ENCODE measurements around the gene RSU1. TPM values are rescaled to one million over a fixed set of nuclear protein-coding genes. Genes with fewer than 3 reads are reported as not detected.

The RSU1 gene
- total and polyA plus RNA-seq, 2 donors (not counting 1 experiment from before 2014, with no cell fraction given) = 46.9 to 252 TPM

DNA sequence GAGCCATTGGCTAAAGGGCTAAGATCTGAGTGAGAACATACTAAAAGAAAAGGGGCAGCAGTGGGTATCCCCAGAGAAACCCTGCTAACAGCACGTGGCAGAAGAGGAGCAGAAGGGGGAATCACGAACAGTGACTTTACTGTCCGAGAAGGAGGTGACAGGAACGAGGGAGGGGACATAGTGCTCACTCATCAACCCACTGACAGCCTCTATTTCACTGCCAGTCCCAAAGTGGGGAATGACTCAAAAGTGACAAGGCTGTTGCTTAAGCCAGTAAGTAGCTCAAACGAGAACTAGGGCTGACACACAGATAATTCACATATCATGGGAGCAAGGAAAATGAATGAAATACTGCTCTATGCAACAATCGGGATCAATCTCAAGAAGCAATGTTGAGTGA is 92.7 kb downstream of the RSU1 start:
- H3K36me3 ChIP-seq (ENCODE audit: control insufficient read depth, insufficient read depth, low read length) = no peaks in the 10 kb centered on the region
- no peak overlapping the region for H2AFZ ChIP-seq (ENCODE audit: low read length)
- no peak for DNase-seq (ENCODE audit: low read depth in 2 of 2)
- H3K4me2 ChIP-seq (ENCODE audit: extremely low read depth, insufficient read depth, low read length) = no peak overlapping the region
- no peak overlapping the region for H3K27ac ChIP-seq (ENCODE audit: insufficient read depth, low read length)
- H3K27me3 ChIP-seq (ENCODE audit: control insufficient read depth, insufficient read depth, low read length) = no peaks in the 10 kb centered on the region
- H3K9me3 ChIP-seq (ENCODE audit: control insufficient read depth, insufficient read depth, low read depth, low read length) = no peaks in the 10 kb centered on the region
- H3K4me1 ChIP-seq (ENCODE audit: control insufficient read depth, extremely low read depth, insufficient read depth, low read length) = no peaks in the 10 kb centered on the region
- no peak for TF ChIP-seq EZH2 (IDR thresholded peaks at IDR 0.05; ENCODE audit: low read length, missing control alignments)
- TF ChIP-seq, protein P1, sequence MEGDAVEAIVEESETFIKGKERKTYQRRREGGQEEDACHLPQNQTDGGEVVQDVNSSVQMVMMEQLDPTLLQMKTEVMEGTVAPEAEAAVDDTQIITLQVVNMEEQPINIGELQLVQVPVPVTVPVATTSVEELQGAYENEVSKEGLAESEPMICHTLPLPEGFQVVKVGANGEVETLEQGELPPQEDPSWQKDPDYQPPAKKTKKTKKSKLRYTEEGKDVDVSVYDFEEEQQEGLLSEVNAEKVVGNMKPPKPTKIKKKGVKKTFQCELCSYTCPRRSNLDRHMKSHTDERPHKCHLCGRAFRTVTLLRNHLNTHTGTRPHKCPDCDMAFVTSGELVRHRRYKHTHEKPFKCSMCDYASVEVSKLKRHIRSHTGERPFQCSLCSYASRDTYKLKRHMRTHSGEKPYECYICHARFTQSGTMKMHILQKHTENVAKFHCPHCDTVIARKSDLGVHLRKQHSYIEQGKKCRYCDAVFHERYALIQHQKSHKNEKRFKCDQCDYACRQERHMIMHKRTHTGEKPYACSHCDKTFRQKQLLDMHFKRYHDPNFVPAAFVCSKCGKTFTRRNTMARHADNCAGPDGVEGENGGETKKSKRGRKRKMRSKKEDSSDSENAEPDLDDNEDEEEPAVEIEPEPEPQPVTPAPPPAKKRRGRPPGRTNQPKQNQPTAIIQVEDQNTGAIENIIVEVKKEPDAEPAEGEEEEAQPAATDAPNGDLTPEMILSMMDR (conservative IDR thresholded peaks at IDR 0.05 in 1 of 2, IDR thresholded peaks at IDR 0.05 in 1 of 2; ENCODE audit: low read depth in 1 of 2, low read length in 2 of 2) = no peak
- no peaks in the 10 kb centered on the region for H4K20me1 ChIP-seq (ENCODE audit: control insufficient read depth, extremely low read depth, insufficient read depth, low read length)
- H3K4me3 ChIP-seq (replicated peaks in 1 of 4; ENCODE audit: control extremely low read depth in 1 of 4, insufficient read depth in 1 of 4, low read depth in 3 of 4, low read length in 4 of 4) = no peak overlapping the region
- H3K9ac ChIP-seq (ENCODE audit: insufficient read depth, low read length) = no peak overlapping the region
- no peaks in the 10 kb centered on the region for H3K79me2 ChIP-seq (ENCODE audit: control insufficient read depth, insufficient read depth, low read length)

DNA sequence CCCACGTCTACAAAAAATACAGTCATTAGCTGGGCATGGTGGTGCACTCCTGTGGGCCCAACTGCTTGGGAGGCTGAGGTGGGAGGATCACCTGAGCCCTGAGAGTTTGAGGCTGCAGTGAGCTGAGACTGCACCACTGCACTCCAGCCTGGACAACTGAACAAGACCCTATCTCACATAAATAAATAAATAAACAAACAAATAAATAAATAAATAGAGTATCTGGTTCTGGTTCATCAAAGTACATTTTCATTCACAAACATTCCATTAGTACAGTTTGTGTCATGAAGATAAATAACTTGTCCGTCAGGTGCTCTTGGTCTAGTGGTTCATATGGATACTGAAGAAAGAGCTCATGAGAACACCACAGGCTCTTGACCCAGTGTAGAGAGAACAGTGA is 96.4 kb downstream of the RSU1 start:
- no peak overlapping the region for H2AFZ ChIP-seq (ENCODE audit: low read length)
- TF ChIP-seq, protein P1 (conservative IDR thresholded peaks at IDR 0.05 in 1 of 2, IDR thresholded peaks at IDR 0.05 in 1 of 2; ENCODE audit: low read depth in 1 of 2, low read length in 2 of 2) = no peak
- TF ChIP-seq EZH2 (IDR thresholded peaks at IDR 0.05; ENCODE audit: low read length, missing control alignments) = no peak
- no peaks in the 10 kb centered on the region for H3K36me3 ChIP-seq (ENCODE audit: control insufficient read depth, insufficient read depth, low read length)
- H3K4me3 ChIP-seq (replicated peaks in 1 of 4; ENCODE audit: control extremely low read depth in 1 of 4, insufficient read depth in 1 of 4, low read depth in 3 of 4, low read length in 4 of 4) = no peak overlapping the region
- H3K4me2 ChIP-seq (ENCODE audit: extremely low read depth, insufficient read depth, low read length) = no peak overlapping the region
- no peaks in the 10 kb centered on the region for H3K79me2 ChIP-seq (ENCODE audit: control insufficient read depth, insufficient read depth, low read length)
- no peak overlapping the region for H3K9ac ChIP-seq (ENCODE audit: insufficient read depth, low read length)
- H3K9me3 ChIP-seq (ENCODE audit: control insufficient read depth, insufficient read depth, low read depth, low read length) = no peaks in the 10 kb centered on the region
- H3K4me1 ChIP-seq (ENCODE audit: control insufficient read depth, extremely low read depth, insufficient read depth, low read length) = no peaks in the 10 kb centered on the region
- no peak overlapping the region for H3K27ac ChIP-seq (ENCODE audit: insufficient read depth, low read length)
- DNase-seq (ENCODE audit: low read depth in 2 of 2) = no peak
- H4K20me1 ChIP-seq (ENCODE audit: control insufficient read depth, extremely low read depth, insufficient read depth, low read length) = no peaks in the 10 kb centered on the region
- no peaks in the 10 kb centered on the region for H3K27me3 ChIP-seq (ENCODE audit: control insufficient read depth, insufficient read depth, low read length)

DNA sequence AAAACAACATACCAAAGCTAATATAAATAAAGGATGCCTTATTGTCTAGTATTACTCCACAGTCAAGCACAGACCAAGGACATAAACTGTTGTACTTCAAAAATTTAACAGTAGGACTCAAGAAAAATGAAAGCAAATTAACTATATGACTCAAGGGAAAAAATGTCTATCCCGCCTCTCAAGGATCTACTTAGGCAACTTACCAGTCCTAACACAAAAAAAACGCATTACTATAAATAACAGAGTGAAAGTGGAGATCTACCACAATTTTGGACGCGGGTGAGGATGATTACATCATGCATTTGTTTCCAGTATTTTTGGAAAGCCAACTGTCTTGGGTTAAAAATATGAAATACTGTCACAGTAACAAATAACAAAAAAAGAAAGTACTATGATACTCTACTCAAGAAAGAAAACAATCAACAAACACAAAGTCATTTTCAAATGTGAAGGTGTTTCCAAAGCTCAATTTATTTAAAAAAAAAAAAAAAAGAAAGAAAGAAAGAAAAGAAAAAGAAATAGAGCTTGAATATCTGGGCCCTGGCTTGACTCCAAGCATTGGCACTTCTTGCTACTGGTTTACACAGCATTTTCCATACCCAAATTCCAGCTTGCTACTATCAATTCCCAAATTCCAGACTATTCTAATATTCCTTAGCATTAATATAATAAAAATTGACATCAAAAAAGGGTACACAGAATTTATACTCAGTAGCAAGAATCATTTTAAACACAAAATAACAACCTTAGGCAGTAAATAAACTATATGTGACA is 99.4 kb downstream of the RSU1 start:
- peak; percentile 80 to 81 for DNase-seq (ENCODE audit: low read depth in 2 of 2)

More for the DNA sequence above, 99.4 kb downstream of the RSU1 start:
- Histone ChIP-seq H3K4me1 (ENCODE audit: control insufficient read depth, extremely low read depth, insufficient read depth, low read length) (no peaks in the 10 kb centered on the region), H3K9ac (ENCODE audit: insufficient read depth, low read length) (no peak overlapping the region), H3K4me3 (replicated peaks in 1 of 4; ENCODE audit: control extremely low read depth in 1 of 4, insufficient read depth in 1 of 4, low read depth in 3 of 4, low read length in 4 of 4) (no peak overlapping the region), H3K27me3 (ENCODE audit: control insufficient read depth, insufficient read depth, low read length) (no peaks in the 10 kb centered on the region), H2AFZ (ENCODE audit: low read length) (no peak overlapping the region), H3K79me2 (ENCODE audit: control insufficient read depth, insufficient read depth, low read length) (no peaks in the 10 kb centered on the region), H4K20me1 (ENCODE audit: control insufficient read depth, extremely low read depth, insufficient read depth, low read length) (no peaks in the 10 kb centered on the region), H3K9me3 (ENCODE audit: control insufficient read depth, insufficient read depth, low read depth, low read length) (no peaks in the 10 kb centered on the region), H3K36me3 (ENCODE audit: control insufficient read depth, insufficient read depth, low read length) (no peaks in the 10 kb centered on the region), H3K4me2 (ENCODE audit: extremely low read depth, insufficient read depth, low read length) (no peak overlapping the region), H3K27ac (ENCODE audit: insufficient read depth, low read length) (no peak overlapping the region)
- TF ChIP-seq, protein P1 (conservative IDR thresholded peaks at IDR 0.05 in 1 of 2, IDR thresholded peaks at IDR 0.05 in 1 of 2; ENCODE audit: low read depth in 1 of 2, low read length in 2 of 2) = no peak
- no peak for TF ChIP-seq EZH2 (IDR thresholded peaks at IDR 0.05; ENCODE audit: low read length, missing control alignments)
